ENCODE results near the gene KHDRBS1.

- no peak for TF ChIP-seq POLR2AphosphoS5 (IDR thresholded peaks at IDR 0.05)
- TF ChIP-seq, protein P1, sequence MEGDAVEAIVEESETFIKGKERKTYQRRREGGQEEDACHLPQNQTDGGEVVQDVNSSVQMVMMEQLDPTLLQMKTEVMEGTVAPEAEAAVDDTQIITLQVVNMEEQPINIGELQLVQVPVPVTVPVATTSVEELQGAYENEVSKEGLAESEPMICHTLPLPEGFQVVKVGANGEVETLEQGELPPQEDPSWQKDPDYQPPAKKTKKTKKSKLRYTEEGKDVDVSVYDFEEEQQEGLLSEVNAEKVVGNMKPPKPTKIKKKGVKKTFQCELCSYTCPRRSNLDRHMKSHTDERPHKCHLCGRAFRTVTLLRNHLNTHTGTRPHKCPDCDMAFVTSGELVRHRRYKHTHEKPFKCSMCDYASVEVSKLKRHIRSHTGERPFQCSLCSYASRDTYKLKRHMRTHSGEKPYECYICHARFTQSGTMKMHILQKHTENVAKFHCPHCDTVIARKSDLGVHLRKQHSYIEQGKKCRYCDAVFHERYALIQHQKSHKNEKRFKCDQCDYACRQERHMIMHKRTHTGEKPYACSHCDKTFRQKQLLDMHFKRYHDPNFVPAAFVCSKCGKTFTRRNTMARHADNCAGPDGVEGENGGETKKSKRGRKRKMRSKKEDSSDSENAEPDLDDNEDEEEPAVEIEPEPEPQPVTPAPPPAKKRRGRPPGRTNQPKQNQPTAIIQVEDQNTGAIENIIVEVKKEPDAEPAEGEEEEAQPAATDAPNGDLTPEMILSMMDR (IDR thresholded peaks at IDR 0.05), result no peak
- TF ChIP-seq POLR2A (IDR thresholded peaks at IDR 0.05), result no peak
- no peak for TF ChIP-seq EP300 (IDR thresholded peaks at IDR 0.05)
These were observed 3.4 kb upstream of the KHDRBS1 start for GRCh38 chr1:32010246-32010645.

All from sigmoid colon (tissue), 4 donors.